Measurements from ENCODE around the gene GOLGA8S.

DNA sequence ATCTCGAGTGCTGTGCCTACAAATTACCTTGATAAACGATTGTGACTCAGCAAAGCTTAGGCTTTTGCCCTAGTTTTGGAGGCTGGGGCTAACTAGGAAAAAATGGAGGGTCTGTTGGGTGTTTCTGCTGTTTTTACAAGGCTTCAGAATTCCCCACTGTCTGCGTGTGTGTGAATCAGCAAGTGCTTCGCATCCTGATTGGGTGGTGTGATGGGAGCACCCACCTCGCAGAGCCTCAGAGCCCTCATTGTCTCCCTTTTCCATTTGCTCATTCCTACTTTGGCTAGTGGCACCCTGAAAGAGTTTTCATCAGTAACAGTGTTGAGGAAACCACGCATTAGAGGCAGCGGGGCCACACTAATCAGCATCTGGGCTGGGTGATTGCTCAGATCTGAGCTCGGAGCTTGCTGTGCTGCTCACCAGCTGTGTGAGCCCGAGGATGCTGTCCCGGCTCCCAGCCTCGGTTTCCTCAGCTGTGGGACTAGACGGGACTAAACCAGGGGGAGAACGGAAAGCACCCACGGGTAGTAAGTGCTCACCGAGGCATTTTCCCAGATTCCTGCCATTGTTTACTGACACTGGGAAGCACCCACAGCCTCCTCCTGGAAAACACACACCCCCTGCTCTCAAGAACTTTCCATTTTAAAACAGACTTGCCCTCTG lies 40.6 kb downstream of the GOLGA8S start:
- TF ChIP-seq SIN3A (IDR thresholded peaks at IDR 0.05; ENCODE audit: borderline replicate concordance, insufficient read depth, low read length) (no peak), POLR2AphosphoS5 (IDR thresholded peaks at IDR 0.05; ENCODE audit: low read depth, low read length) (no peak), TAF1 (IDR thresholded peaks at IDR 0.05; ENCODE audit: borderline replicate concordance, insufficient read depth, low read length) (no peak)
- TF ChIP-seq, protein P1, sequence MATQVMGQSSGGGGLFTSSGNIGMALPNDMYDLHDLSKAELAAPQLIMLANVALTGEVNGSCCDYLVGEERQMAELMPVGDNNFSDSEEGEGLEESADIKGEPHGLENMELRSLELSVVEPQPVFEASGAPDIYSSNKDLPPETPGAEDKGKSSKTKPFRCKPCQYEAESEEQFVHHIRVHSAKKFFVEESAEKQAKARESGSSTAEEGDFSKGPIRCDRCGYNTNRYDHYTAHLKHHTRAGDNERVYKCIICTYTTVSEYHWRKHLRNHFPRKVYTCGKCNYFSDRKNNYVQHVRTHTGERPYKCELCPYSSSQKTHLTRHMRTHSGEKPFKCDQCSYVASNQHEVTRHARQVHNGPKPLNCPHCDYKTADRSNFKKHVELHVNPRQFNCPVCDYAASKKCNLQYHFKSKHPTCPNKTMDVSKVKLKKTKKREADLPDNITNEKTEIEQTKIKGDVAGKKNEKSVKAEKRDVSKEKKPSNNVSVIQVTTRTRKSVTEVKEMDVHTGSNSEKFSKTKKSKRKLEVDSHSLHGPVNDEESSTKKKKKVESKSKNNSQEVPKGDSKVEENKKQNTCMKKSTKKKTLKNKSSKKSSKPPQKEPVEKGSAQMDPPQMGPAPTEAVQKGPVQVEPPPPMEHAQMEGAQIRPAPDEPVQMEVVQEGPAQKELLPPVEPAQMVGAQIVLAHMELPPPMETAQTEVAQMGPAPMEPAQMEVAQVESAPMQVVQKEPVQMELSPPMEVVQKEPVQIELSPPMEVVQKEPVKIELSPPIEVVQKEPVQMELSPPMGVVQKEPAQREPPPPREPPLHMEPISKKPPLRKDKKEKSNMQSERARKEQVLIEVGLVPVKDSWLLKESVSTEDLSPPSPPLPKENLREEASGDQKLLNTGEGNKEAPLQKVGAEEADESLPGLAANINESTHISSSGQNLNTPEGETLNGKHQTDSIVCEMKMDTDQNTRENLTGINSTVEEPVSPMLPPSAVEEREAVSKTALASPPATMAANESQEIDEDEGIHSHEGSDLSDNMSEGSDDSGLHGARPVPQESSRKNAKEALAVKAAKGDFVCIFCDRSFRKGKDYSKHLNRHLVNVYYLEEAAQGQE (IDR thresholded peaks at IDR 0.05; ENCODE audit: insufficient read depth in 1 of 2, low read depth in 2 of 2, low read length in 2 of 2): no peak
